ENCODE results near the gene STUB1. TPM values are rescaled to one million over a fixed set of nuclear protein-coding genes. Genes with fewer than 3 reads are reported as not detected.

Gene STUB1
- total and polyA plus RNA-seq, 12 donors: 121 to 339 (median 190) TPM

DNA sequence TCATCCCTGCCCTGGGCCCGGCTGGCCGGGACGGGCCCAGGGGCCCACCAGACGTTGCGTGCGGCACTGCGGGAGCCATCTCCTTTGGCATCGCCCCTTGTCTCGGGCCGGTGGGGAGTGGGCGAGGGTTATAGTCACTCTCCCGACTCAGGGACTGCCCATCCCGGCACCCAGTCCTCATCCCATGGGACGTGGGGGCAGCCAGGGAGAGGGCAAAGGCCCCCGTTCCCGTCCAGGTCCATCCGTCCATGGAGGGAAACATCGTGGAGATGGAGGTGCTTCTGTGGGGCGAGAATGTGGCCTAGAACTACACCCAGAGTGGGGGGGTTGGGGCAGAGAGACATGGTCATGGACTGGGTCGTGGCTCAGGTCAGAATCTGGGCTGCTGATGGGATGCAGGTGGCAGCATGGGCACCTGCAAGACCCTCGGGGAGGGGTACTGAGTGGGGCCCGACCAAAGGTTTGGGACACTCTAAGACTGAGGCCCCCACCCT, 33.5 kb upstream of the STUB1 start:
- H3K36me3 ChIP-seq (replicated peaks in 1 of 2): no peaks in the 10 kb centered on the region
- H3K9me3 ChIP-seq (replicated peaks in 1 of 3): no peaks in the 10 kb centered on the region
- no peaks in the 10 kb centered on the region for H3K27me3 ChIP-seq
- no peak for DNase-seq
- peak overlapping the region; percentile 37 to 95 (median 74) for H3K27ac ChIP-seq
- intact Hi-C loops (cut with DNase I): no loop called here
- 74 to 88% (median 80%) methylated on average over 14 to 22 of the region's 22 CpGs for WGBS, 4 donors
- TF ChIP-seq POLR2A (IDR thresholded peaks at IDR 0.05): no peak
- TF ChIP-seq, protein P1, sequence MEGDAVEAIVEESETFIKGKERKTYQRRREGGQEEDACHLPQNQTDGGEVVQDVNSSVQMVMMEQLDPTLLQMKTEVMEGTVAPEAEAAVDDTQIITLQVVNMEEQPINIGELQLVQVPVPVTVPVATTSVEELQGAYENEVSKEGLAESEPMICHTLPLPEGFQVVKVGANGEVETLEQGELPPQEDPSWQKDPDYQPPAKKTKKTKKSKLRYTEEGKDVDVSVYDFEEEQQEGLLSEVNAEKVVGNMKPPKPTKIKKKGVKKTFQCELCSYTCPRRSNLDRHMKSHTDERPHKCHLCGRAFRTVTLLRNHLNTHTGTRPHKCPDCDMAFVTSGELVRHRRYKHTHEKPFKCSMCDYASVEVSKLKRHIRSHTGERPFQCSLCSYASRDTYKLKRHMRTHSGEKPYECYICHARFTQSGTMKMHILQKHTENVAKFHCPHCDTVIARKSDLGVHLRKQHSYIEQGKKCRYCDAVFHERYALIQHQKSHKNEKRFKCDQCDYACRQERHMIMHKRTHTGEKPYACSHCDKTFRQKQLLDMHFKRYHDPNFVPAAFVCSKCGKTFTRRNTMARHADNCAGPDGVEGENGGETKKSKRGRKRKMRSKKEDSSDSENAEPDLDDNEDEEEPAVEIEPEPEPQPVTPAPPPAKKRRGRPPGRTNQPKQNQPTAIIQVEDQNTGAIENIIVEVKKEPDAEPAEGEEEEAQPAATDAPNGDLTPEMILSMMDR (IDR thresholded peaks at IDR 0.05): no peak
- H3K4me3 ChIP-seq: no peak overlapping the region
- H3K4me1 ChIP-seq (replicated peaks in 1 of 2): peaks cover 70 to 80% of the 10 kb centered on the region in 2 donors

DNA sequence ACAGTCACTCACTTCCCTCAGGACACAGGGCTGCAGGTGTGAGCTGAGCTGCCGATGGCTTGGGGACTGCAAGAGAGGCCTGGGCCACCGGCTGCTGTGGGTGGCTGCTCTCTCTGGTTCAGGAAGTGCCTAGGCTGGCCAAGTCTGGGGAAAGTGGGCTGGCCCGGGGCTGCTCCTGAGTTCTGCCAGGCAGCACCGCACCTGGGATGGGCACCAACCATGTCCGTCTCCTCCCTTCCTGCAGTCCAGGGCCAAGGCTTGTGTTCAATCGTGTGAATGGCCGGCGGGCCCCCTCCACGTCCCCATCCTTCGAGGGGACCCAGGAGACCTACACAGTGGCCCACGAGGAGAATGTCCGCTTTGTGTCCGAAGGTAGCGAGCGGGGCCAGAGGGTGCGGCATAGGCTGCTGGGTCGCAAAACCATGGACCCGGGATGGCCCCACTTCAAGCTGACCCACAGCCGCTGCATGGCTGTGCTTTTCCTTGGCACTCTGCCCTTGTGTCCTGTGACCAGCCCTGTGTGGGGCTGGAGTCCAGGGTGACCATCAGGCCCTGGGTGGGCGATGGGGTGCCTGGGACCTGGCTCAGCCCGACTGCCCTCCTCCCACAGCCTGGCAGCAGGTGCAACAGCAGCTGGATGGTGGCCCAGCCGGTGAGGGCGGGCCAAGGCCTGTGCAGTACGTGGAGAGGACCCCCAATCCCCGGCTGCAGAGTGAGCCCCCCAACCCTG, 32.9 kb upstream of the STUB1 start:
- peaks cover 73 to 85% of the 10 kb centered on the region in 2 donors for H3K4me1 ChIP-seq (replicated peaks in 1 of 2)
- no peak overlapping the region for H3K4me3 ChIP-seq
- intact Hi-C loops (cut with DNase I): no loop called here
- TF ChIP-seq, protein P1 (IDR thresholded peaks at IDR 0.05): no peak
- TF ChIP-seq POLR2A (IDR thresholded peaks at IDR 0.05): no peak
- H3K27ac ChIP-seq: peak overlapping the region in 4 of 5 donors; percentile 47 to 95 (median 80)
- peak in 2 of 7 donors; percentile 55 to 70 for DNase-seq
- H3K36me3 ChIP-seq (replicated peaks in 1 of 2): no peaks in the 10 kb centered on the region
- 62 to 74% (median 74%) methylated on average over 10 to 25 of the region's 25 CpGs for WGBS, 4 donors
- no peaks in the 10 kb centered on the region for H3K27me3 ChIP-seq
- H3K9me3 ChIP-seq (replicated peaks in 1 of 3): no peaks in the 10 kb centered on the region

DNA sequence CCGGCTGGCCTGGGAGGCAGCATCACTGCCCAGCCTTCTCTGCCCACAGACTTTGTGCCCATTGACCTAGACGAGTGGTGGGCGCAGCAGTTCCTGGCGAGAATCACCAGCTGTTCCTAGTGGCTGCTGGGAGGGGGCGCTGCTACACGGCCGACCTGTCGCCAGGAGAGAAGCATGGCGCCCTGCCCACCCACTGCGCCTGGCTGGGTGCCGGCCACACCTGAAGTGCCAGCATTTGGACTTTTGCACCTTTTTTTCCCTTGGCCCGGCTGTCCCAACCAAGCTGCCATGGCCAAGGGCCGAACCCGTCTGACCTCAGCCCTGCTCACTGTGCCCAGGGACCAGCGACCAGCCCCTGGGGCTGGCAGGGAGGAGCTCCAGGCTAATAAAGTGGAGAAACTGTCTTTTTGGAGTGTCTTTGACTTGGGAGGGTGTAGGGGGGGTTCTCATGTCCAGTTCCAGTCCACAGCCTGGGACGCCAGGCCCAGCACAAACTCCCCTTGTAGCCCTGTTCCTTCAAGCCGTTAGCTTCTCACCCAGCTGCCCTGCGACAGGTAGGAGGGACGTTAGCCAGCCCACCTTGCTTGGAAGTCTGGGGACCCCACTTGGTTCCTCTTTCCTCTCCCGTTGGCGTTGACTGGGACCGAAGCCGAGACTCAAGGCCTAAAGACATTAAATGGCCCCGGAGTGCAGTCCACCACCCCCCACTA, 32.0 kb upstream of the STUB1 start:
- Histone ChIP-seq H3K4me1 (replicated peaks in 1 of 2) (peaks cover 73 to 81% of the 10 kb centered on the region in 2 donors), H3K36me3 (replicated peaks in 1 of 2) (no peaks in the 10 kb centered on the region), H3K9me3 (replicated peaks in 1 of 3) (no peaks in the 10 kb centered on the region), H3K27ac (peak overlapping the region; percentile 68 to 95 (median 85)), H3K4me3 (peak overlapping the region in 2 of 4 donors; percentile 33 to 64), H3K27me3 (no peaks in the 10 kb centered on the region)
- TF ChIP-seq, protein P1 (IDR thresholded peaks at IDR 0.05): peak in 4 of 6 experiments; percentile 10 to 44 (median 24)
- TF ChIP-seq POLR2A (IDR thresholded peaks at IDR 0.05): no peak
- 46 to 50% (median 48%) methylated on average over 12 to 24 of the region's 24 CpGs for WGBS, 4 donors
- intact Hi-C loops (cut with DNase I): no loop called here
- peak in 3 of 7 donors; percentile 48 to 73 (median 65) for DNase-seq

Data from adrenal gland (tissue), 12 donors.